ENCODE measurements around the gene FBXO5. TPM values are rescaled to one million over a fixed set of nuclear protein-coding genes. Genes with fewer than 3 reads are reported as not detected.
"Not testable (repeated sequence)": the region's sequence is repeated elsewhere in the genome, so short reads cannot be mapped to it uniquely, and the experiment has no call there.

The FBXO5 gene
- polyA plus RNA-seq, 3 donors from 2014 or later, result 3.4 to 10.0 (median 5.7) TPM

DNA sequence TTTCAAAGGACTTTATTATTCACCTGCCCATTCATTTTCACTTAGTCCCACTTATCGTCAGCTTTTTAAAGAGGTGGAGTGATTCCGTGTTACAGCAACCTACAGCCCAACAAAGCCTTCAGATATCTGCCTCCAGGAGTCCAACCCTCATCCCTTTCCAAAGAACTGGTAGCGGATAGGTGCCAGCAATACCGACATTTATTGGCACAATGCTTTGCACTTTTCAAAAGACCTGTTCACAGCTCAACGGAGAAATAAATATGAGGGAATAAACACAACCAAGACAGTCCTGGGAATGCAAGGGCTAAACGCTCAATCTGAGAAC is 20.5 kb upstream of the FBXO5 start:
- peak overlapping the region; percentile 91 to 97 (median 96) for H3K27ac Mint-ChIP-seq

DNA sequence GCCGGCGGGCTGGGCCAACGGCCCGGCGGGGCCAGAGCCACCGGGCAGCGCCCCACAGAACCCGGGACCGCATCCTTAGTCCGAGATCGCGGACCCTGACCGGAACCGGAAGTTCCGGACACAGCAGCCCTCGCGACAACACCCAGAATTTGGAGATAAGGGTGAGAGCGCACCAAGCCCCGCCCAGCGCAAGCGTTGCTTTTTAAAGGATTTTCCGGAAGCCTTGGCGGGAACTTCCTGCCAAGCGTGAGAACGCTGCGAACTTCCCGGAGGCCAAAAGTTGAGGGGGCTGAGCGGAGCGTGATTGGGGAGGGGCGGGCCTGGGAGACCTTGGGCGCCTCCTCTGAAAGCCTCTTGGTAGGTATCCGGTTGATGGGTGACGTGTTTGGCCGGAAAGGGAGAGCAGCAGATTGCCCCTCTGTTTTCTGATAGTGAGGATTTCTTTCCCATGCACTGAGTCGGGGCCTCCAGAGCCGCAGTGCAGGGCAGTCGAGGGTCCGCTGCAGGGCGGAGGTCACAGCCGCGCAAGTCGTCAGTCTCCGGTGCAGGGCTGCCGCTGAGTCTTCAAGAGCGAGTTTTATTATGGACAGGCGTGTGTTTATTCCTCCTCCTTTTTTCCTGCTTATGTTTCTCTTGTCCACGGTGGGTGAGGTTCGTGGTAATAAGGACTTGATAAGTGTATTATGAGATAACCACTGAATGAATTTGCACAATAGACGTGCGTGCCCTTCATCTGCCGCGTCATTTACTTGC is 19.9 kb upstream of the FBXO5 start, which contains the start of gene MTRF1L:
MTRF1L (minus strand) TSS at position 97 of the 753 bp plus-strand sequence; CDS start at position 73, 24 bp downstream.
- H3K36me3 Mint-ChIP-seq, result peaks cover 0 to 3% (median 0%) of the 10 kb centered on the region in 3 donors
- no peaks in the 10 kb centered on the region for H3K9me3 Mint-ChIP-seq
- peak; percentile 80 to 85 (median 85) for DNase-seq
- H3K27ac Mint-ChIP-seq, result peak within 1 kb of the TSS; percentile 91 to 97 (median 96)
- H3K4me1 Mint-ChIP-seq, result peaks cover 41 to 59% of the 10 kb centered on the region in 2 donors
- peak within 1 kb of the TSS; percentile 96 to 99 (median 97) for H3K4me3 Mint-ChIP-seq
- H3K27me3 Mint-ChIP-seq (ENCODE audit: low read depth in 3 of 3), result peaks cover 0 to 4% (median 0%) of the 10 kb centered on the region in 3 donors

More for the DNA sequence above, 20.5 kb upstream of the FBXO5 start:
- Mint-ChIP-seq H3K9me3 (no peaks in the 10 kb centered on the region), H3K4me1 (peaks cover 41 to 59% of the 10 kb centered on the region in 2 donors), H3K4me3 (peak overlapping the region; percentile 96 to 99 (median 97)), H3K27me3 (ENCODE audit: low read depth in 3 of 3) (peaks cover 0 to 4% (median 0%) of the 10 kb centered on the region in 3 donors), H3K36me3 (peaks cover 0 to 3% (median 0%) of the 10 kb centered on the region in 3 donors)
- no peak for DNase-seq

DNA sequence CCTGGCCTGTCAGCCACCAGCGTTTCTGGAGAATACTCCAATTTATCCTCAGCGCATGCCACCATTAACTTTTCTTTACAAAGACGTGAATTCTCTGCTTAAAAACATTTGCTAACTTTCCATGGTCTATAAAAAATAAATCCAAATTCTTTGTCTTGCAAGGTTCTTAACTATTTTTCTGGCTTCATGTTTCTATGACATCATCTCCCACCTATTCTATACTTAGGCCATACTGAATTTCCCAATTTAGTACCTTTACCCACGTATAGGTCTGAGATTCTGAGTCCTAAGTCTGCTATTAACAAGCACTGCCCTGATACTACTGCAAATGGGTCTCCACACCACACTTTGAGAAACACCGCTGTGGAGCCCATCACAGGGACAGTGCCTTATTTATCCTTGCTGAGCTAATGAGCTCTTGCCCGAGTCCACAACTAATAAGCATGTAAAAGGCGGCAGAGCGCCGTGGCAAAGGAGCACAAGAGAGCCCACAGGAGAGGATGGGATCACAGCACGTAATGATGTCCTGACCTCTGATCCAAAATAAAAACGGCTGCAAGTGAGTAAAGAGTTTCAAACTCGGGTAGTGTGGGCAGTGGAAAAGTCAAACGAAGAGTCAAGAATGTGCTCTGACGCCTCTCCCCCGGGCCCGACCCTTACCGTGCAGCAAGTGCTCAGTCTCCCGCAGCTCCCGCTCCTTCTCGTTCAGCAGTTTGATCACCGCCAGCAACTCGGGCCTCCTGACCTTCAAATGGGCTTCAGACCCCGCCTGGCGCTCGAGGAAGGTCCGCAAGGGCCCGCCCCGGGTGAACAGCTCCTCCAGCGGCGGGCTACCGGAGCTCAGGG is 19.1 kb upstream of the FBXO5 start:
- Mint-ChIP-seq H3K27ac (peak overlapping the region; percentile 86 to 95 (median 90)), H3K4me1 (peaks cover 43 to 65% of the 10 kb centered on the region in 2 donors), H3K9me3 (no peaks in the 10 kb centered on the region), H3K4me3 (peak overlapping the region; percentile 96 to 99 (median 97)), H3K36me3 (peaks cover 3 to 6% (median 4%) of the 10 kb centered on the region in 3 donors), H3K27me3 (ENCODE audit: low read depth in 3 of 3) (peaks cover 0 to 4% (median 0%) of the 10 kb centered on the region in 3 donors)
- no peak for DNase-seq

DNA sequence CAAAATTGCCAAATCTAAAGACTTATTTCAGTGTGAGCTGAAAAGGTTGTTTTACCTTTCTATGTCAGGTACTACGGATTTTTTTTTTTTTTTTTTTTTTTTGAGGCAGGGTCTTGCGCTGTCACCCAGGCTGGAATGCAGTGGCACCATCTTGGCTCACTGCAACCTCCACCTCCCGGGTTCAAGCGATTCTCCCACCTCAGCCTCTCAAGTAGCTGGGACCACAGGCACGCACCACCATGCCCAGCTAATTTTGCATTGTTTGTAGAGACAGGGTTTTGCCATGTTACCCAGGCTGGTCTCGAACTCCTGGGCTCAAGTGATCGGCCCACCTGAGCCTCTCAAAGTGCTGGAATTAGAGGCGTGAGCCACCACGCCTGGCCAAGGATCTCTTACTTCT is 17.9 kb upstream of the FBXO5 start:
- peak overlapping the region in 2 of 6 donors; percentile 3 to 91 for H3K27ac Mint-ChIP-seq
- peaks cover 6 to 10% (median 7%) of the 10 kb centered on the region in 3 donors for H3K36me3 Mint-ChIP-seq
- peaks cover 49 to 76% of the 10 kb centered on the region in 2 donors for H3K4me1 Mint-ChIP-seq
- not testable (repeated sequence) for H3K27me3 Mint-ChIP-seq (ENCODE audit: low read depth in 3 of 3); DNase-seq; H3K9me3 Mint-ChIP-seq
- peak overlapping the region in 4 of 5 donors; percentile 97 to 99 (median 98) for H3K4me3 Mint-ChIP-seq

DNA sequence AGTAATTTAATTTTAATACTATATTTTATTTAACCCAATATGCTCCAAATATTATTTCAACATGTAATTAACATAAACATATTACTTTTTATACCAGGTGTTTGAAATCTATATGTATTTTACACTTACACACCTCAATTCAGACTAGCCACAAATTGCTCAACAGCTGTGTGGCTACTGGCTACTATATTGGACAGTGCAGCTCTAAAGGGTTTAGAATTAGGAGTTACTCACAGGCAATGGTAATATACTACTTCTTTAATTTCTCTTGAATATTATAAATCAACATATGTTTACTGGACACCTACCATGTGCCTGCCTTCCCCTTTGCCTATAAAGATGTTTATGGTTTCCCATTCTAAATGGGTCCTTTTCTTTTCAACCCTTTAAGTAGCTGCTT is 17.4 kb upstream of the FBXO5 start:
- Mint-ChIP-seq H3K27ac (peak overlapping the region in 3 of 6 donors; percentile 23 to 38 (median 29)), H3K4me1 (peaks cover 49 to 82% of the 10 kb centered on the region in 2 donors), H3K27me3 (ENCODE audit: low read depth in 3 of 3) (peaks cover 0 to 4% (median 0%) of the 10 kb centered on the region in 3 donors), H3K4me3 (peak overlapping the region; percentile 8 to 68 (median 35)), H3K36me3 (peaks cover 6 to 10% (median 7%) of the 10 kb centered on the region in 3 donors), H3K9me3 (no peaks in the 10 kb centered on the region)
- no peak for DNase-seq

DNA sequence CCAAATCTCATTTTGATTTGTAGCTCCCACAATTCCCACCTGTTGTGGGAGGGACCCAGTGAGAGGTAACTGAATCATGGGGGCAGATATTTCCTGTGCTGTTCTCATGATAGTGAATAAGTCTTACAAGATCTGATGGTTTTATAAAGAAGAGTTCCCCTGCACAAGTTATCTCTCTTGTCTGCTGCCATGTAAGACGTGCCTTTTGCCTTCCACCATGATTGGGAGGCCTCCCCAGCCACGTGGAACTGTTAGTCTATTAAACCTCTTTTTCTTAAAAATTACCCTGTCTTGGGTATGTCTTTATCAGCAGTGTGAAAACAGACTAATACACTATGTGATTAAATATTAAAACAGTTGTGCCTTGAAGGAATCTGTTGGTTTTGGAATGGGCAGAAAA is 16.7 kb upstream of the FBXO5 start:
- Mint-ChIP-seq H3K4me1 (peaks cover 49 to 83% of the 10 kb centered on the region in 2 donors), H3K36me3 (peaks cover 6 to 10% (median 7%) of the 10 kb centered on the region in 3 donors)

DNA sequence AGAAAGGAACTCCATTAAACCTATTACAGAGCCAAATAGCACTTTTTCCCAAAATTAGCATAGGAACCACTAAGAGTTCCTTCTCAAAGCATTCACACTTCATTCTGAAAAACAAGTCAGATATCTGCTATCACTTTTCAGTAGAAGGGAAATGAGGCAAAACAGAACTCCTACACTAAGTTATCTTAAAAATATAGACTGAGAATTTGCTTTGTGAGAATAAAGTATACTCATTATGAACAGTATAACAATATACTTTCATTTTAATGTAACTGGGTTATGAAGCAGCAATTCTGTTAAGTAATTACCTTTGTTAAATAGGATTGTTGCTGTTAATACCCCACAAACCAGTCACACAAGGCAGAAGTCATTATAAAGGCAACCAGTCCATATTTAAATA is 11.0 kb upstream of the FBXO5 start:
- Mint-ChIP-seq H3K4me3 (no peak overlapping the region), H3K9me3 (no peaks in the 10 kb centered on the region), H3K27ac (peak overlapping the region in 2 of 6 donors; percentile 14 to 34), H3K4me1 (peaks cover 12 to 56% of the 10 kb centered on the region in 2 donors), H3K36me3 (peaks cover 13 to 30% (median 17%) of the 10 kb centered on the region in 3 donors), H3K27me3 (ENCODE audit: low read depth in 3 of 3) (no peaks in the 10 kb centered on the region)
- DNase-seq, result no peak

More for the DNA sequence above, 16.7 kb upstream of the FBXO5 start:
- peak overlapping the region in 4 of 5 donors; percentile 4 to 55 (median 11) for H3K4me3 Mint-ChIP-seq
- H3K27me3 Mint-ChIP-seq (ENCODE audit: low read depth in 3 of 3); H3K9me3 Mint-ChIP-seq; DNase-seq: not testable (repeated sequence)
- H3K27ac Mint-ChIP-seq, result peak overlapping the region in 3 of 6 donors; percentile 12 to 28 (median 18)

DNA sequence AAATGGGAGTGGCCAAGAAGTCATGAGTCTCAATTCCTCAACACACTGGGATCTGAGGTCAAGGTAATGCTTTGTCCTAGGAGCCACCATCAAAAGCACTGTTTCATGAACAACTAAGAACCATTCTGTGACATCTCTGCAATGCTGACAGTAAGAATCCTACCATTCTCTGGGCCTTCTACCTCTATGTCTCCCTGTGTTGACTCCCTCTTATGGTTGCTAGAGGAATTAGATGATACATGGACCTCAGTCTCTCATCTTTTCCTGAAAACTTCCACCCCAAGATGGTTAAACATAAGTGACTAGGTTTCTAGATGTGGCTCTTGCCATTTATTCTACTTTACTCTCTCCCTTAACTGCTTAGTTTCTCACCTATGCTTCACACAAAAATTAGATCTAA is 10.6 kb upstream of the FBXO5 start:
- peak overlapping the region in 2 of 6 donors; percentile 14 to 34 for H3K27ac Mint-ChIP-seq
- no peak overlapping the region for H3K4me3 Mint-ChIP-seq
- no peaks in the 10 kb centered on the region for H3K9me3 Mint-ChIP-seq
- no peaks in the 10 kb centered on the region for H3K27me3 Mint-ChIP-seq (ENCODE audit: low read depth in 3 of 3)
- H3K36me3 Mint-ChIP-seq, result peaks cover 13 to 30% (median 17%) of the 10 kb centered on the region in 3 donors
- peaks cover 12 to 53% of the 10 kb centered on the region in 2 donors for H3K4me1 Mint-ChIP-seq
- DNase-seq, result no peak

DNA sequence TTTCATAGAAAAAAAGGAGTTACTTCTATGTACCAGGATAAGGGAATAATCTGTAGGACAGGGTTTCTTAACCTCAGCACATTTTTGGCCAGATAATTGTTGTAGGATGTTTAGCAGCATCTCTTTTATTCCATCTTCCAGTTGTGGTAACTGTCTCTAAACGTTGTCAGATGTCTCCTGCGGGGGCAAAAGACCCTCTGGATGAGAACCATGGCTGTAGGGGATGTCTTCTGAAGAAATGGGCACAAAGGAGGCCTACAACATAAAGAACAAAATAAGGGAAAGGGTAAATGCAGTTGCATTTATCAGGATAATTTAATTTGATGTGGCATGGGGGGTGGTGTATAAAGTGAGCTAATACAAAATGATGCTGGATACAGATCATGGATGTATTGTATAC is 4.1 kb upstream of the FBXO5 start:
- Mint-ChIP-seq H3K9me3 (no peaks in the 10 kb centered on the region), H3K27ac (peak overlapping the region in 4 of 6 donors; percentile 19 to 76 (median 58)), H3K36me3 (peaks cover 1 to 11% (median 7%) of the 10 kb centered on the region in 3 donors), H3K27me3 (ENCODE audit: low read depth in 3 of 3) (peaks cover 11 to 13% (median 12%) of the 10 kb centered on the region in 3 donors), H3K4me3 (no peak overlapping the region), H3K4me1 (peaks cover 22 to 32% of the 10 kb centered on the region in 2 donors)
- no peak for DNase-seq

DNA sequence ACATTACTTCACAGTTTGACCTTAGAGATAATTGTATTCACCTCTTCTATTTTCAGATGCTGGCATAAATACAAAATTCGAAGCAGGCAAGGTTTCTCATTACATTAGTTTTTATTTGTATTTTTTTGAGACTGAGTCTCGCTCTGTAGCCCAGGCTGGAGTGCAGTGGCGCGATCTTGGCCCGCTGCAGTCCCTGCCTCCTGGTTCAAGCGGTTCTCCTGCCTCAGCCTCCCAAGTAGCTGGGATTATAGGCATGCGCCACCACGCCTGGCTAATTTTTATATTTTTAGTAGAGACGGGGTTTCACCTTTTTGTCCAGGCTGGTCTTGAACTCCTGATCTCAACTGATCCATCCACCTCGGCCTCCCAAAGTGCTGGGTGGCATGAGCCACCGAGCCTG is 2.5 kb upstream of the FBXO5 start:
- Mint-ChIP-seq H3K27ac (peak overlapping the region; percentile 27 to 89 (median 57)), H3K4me3 (peak overlapping the region; percentile 42 to 97 (median 60)), H3K27me3 (ENCODE audit: low read depth in 3 of 3) (peaks cover 11 to 13% (median 12%) of the 10 kb centered on the region in 3 donors), H3K4me1 (peaks cover 33 to 42% of the 10 kb centered on the region in 2 donors)
- H3K9me3 Mint-ChIP-seq, H3K36me3 Mint-ChIP-seq, DNase-seq: not testable (repeated sequence)

DNA sequence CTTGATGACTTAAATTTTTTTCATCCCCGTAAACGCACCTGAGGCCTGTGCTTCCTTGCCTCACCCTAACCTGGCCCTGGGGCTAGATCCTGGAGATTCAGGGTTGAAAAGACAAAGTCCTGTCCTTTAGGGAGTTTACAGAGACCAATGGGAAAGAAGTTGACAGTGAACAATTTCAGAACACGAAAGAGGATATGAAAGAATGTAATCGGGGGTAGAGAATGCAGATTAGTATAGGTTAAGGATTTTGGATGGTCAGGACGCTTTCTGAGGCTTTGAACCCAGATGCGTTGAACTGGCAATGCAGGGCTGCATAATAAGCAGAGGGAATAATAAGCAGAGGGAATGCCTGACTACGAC is 1.7 kb upstream of the FBXO5 start:
- Mint-ChIP-seq H3K9me3 (no peaks in the 10 kb centered on the region), H3K36me3 (peaks cover 0 to 4% (median 0%) of the 10 kb centered on the region in 3 donors), H3K27me3 (ENCODE audit: low read depth in 3 of 3) (peaks cover 11 to 13% (median 12%) of the 10 kb centered on the region in 3 donors), H3K4me3 (peak overlapping the region; percentile 96 to 99 (median 99)), H3K27ac (peak overlapping the region; percentile 89 to 100 (median 98)), H3K4me1 (peaks cover 33 to 43% of the 10 kb centered on the region in 2 donors)
- no peak for DNase-seq

DNA sequence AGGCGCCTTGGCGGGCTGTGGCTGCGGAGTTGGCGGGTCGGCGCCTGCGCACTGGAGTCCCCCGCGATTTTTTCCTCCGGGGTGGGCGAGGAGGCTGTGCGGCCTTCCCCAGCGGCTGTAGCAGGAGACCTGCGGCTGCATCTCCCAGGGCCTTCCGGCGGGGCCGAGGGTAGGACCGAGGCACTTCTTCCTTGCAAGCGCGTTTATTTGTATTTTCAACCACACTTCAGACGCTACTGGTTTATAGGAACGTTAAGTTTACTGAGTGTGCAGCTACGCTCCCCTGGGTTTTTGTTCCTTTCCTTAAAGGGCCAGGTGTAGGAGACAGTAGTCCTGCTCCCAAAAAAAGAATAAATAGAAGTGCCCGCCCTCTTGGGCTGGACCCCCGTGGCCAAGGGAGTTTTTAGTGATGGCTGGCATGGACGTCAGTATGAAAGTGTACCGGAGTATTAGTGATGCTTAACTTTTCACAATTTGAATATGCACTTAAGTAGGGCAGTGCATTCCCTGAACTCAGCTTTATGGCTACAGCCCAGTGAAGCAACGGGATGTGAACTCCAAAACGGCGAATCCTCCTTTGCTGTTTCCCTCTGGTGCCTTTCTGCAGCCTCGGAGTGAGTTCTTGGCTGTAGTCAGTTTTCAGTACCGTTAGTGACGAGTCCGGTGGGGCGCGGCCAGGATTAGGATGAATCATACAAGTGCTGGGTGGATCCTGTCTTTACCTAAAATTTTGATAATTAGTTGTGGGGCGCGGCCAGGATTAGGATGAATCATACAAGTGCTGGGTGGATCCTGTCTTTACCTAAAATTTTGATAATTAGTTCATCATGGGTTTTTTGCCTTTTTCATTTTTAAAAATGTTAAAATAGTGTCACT is 1.0 kb upstream of the FBXO5 start:
- Mint-ChIP-seq H3K4me1 (peaks cover 33 to 47% of the 10 kb centered on the region in 2 donors), H3K36me3 (peaks cover 0 to 4% (median 0%) of the 10 kb centered on the region in 3 donors), H3K27me3 (ENCODE audit: low read depth in 3 of 3) (peaks cover 11 to 13% (median 12%) of the 10 kb centered on the region in 3 donors), H3K27ac (peak overlapping the region; percentile 89 to 100 (median 98)), H3K9me3 (no peaks in the 10 kb centered on the region), H3K4me3 (peak overlapping the region; percentile 96 to 99 (median 99))
- DNase-seq, result peak in 1 of 3 donors; percentile 33
